ENCODE results near the gene GGTLC1.

GGTLC1 gene

GRCh38 chr20:24022621-24023180 lies 34.1 kb upstream of the GGTLC1 start:
- no peak for DNase-seq (ENCODE audit: low spot score)
- no peak for TF ChIP-seq CTCF (IDR thresholded peaks at IDR 0.05; ENCODE audit: extremely low read depth, insufficient read depth, missing control alignments)
- in situ Hi-C loops (cut with MboI; ENCODE audit: low pct_unique_long_range_greater_than_20kb, low sequenced_read_pairs, unreplicated experiment) = no loop called here

GRCh38 chr20:24018796-24019195 lies 30.2 kb upstream of the GGTLC1 start:
- no peak for TF ChIP-seq CTCF (IDR thresholded peaks at IDR 0.05; ENCODE audit: extremely low read depth, insufficient read depth, missing control alignments)
- DNase-seq (ENCODE audit: low spot score) = no peak

GRCh38 chr20:24017458-24017755 lies 28.8 kb upstream of the GGTLC1 start:
- no peak for TF ChIP-seq CTCF (IDR thresholded peaks at IDR 0.05; ENCODE audit: extremely low read depth, insufficient read depth, missing control alignments)
- in situ Hi-C loops (cut with MboI; ENCODE audit: low pct_unique_long_range_greater_than_20kb, low sequenced_read_pairs, unreplicated experiment) = no loop called here
- no peak for DNase-seq (ENCODE audit: low spot score)

More at GRCh38 chr20:24018796-24019195, 30.2 kb upstream of the GGTLC1 start:
- in situ Hi-C loops (cut with MboI; ENCODE audit: low pct_unique_long_range_greater_than_20kb, low sequenced_read_pairs, unreplicated experiment) = no loop called here

GRCh38 chr20:24016607-24017457 lies 28.3 kb upstream of the GGTLC1 start:
- no peak for TF ChIP-seq CTCF (IDR thresholded peaks at IDR 0.05; ENCODE audit: extremely low read depth, insufficient read depth, missing control alignments)
- no peak for DNase-seq (ENCODE audit: low spot score)
- in situ Hi-C loops (cut with MboI; ENCODE audit: low pct_unique_long_range_greater_than_20kb, low sequenced_read_pairs, unreplicated experiment) = no loop called here

GRCh38 chr20:24013953-24014352 lies 25.4 kb upstream of the GGTLC1 start:
- no peak for DNase-seq (ENCODE audit: low spot score)
- TF ChIP-seq CTCF (IDR thresholded peaks at IDR 0.05; ENCODE audit: extremely low read depth, insufficient read depth, missing control alignments) = no peak
- in situ Hi-C loops (cut with MboI; ENCODE audit: low pct_unique_long_range_greater_than_20kb, low sequenced_read_pairs, unreplicated experiment) = no loop called here

- in situ Hi-C loops (cut with MboI; ENCODE audit: low pct_unique_long_range_greater_than_20kb, low sequenced_read_pairs, unreplicated experiment) = no loop called here
- DNase-seq (ENCODE audit: low spot score) = no peak
- TF ChIP-seq CTCF (IDR thresholded peaks at IDR 0.05; ENCODE audit: extremely low read depth, insufficient read depth, missing control alignments) = no peak
Measured at GRCh38 chr20:24011282-24011681, 22.7 kb upstream of the GGTLC1 start.
